CD8-positive, alpha-beta memory T cell (primary cell): ENCODE measurements around the gene ZNF821. TPM values are rescaled to one million over a fixed set of nuclear protein-coding genes. Genes with fewer than 3 reads are reported as not detected.

Source experiments
- CTCF ChIA-PET: fragments of 350-600 bp; sonication (Branson Sonifier 250); formaldehyde crosslinking; loops from one replicate; lab custom pipeline; 2021; ENCODE audit warnings: antibody characterized with exemption; lab: Charles Lee
- POLR2A ChIA-PET: fragments of 350-600 bp; sonication (Branson Sonifier 250); formaldehyde crosslinking; loops from one replicate; lab custom pipeline; 2021; ENCODE audit warnings: antibody characterized with exemption; lab: Charles Lee
- DNase-seq, 5 donors: peaks; one replicate each; pipeline versions ENCODE4 v3.0.0 to v3.0.0-alpha.2; 2020 to 2022; ENCODE audit warnings: mixed read lengths in 1 of 5
- H3K27ac ChIP-seq: one replicate; pipeline ENCODE4 v1.7.0; 2013; ENCODE audit warnings: low read depth, mild to moderate bottlenecking, low read length, moderate library complexity
- H3K27me3 ChIP-seq: 2 replicates; pipeline ENCODE4 v1.7.0; 2013; ENCODE audit warnings: low read length, mild to moderate bottlenecking; ENCODE audit not compliant: insufficient read depth, poor library complexity, severe bottlenecking
- H3K36me3 ChIP-seq: 2 replicates; pipeline ENCODE4 v1.7.0; 2013; ENCODE audit warnings: mild to moderate bottlenecking, low read length, moderate library complexity; ENCODE audit not compliant: insufficient read depth
- H3K4me1 ChIP-seq: 2 replicates; pipeline ENCODE4 v1.7.0; 2013; ENCODE audit warnings: mild to moderate bottlenecking, low read length, moderate library complexity; ENCODE audit not compliant: insufficient read depth
- H3K4me3 ChIP-seq: 2 replicates; pipeline ENCODE4 v1.7.0; 2013; ENCODE audit warnings: mild to moderate bottlenecking, low read length
- H3K9me3 ChIP-seq: 2 replicates; pipeline ENCODE4 v1.7.0; 2013; ENCODE audit warnings: mild to moderate bottlenecking, low read length
- H3K27ac Mint-ChIP-seq, 8 donors: one replicate each; pipeline ENCODE4 v1.8.0; 2020 to 2021; ENCODE audit warnings: mixed read lengths in 8 of 8, mild to moderate bottlenecking in 6 of 8, inconsistent platforms in 3 of 8, moderate library complexity in 3 of 8
- H3K27me3 Mint-ChIP-seq, 2 donors: one replicate each; pipeline ENCODE4 v1.8.0; 2020 to 2021; ENCODE audit warnings: mixed read lengths in 2 of 2, mild to moderate bottlenecking in 1 of 2, moderate library complexity in 1 of 2
- H3K36me3 Mint-ChIP-seq, 3 donors: one replicate each; pipeline ENCODE4 v1.8.0; 2020 to 2021; ENCODE audit warnings: mixed read lengths in 3 of 3, inconsistent platforms in 1 of 3, mild to moderate bottlenecking in 1 of 3
- H3K4me1 Mint-ChIP-seq, 3 donors: one replicate each; pipeline ENCODE4 v1.8.0; 2020 to 2021; ENCODE audit warnings: mixed read lengths in 3 of 3, inconsistent platforms in 1 of 3, mild to moderate bottlenecking in 1 of 3
- H3K4me3 Mint-ChIP-seq, 7 donors: one replicate each; pipeline ENCODE4 v1.8.0; 2020 to 2021; ENCODE audit warnings: mixed read lengths in 7 of 7, mild to moderate bottlenecking in 6 of 7, moderate library complexity in 4 of 7, inconsistent platforms in 2 of 7
- H3K9me3 Mint-ChIP-seq, 5 donors: one replicate each; pipeline ENCODE4 v1.8.0; 2020 to 2022; ENCODE audit warnings: mixed read lengths in 5 of 5, mild to moderate bottlenecking in 3 of 5, moderate library complexity in 2 of 5, inconsistent platforms in 1 of 5
- polyA plus RNA-seq: library from polyadenylated mRNA; unstranded; fragments of 300-500 nt; fragmentation: Illumina TruSeq; gene quantifications from one replicate; pipeline ENCODE4 v1.2.3, GENCODE V29; 2021
- total RNA-seq, 2 experiments: library from RNA; stranded (reverse); gene quantifications; one replicate each; pipeline ENCODE4 v1.2.3, GENCODE V29; 2021

ZNF821 gene
- total and polyA plus RNA-seq, 3 experiments from 2014 or later = 3.3 to 12.6 (median 5.3) TPM

DNA sequence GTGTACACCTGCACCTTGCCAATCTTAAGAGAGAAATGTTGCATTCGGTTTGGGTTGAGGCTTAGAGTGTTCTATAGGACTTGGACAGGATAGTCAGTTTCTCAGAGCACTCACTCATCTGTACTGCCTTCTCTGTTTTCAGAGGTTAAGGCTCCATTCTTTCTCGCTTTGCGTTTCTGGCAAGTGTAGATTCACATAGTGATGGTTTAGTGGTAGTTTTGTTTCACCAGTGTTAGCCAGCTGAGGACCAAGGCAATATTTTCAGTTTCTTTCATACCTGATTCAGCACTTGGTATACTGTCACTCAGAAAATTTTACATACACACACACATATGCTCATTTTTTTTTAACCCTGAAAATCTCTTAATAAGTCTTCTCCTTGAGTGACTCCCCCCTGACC is 36.9 kb downstream of the ZNF821 start:
- H3K4me1 Mint-ChIP-seq = peaks cover 36 to 57% (median 46%) of the 10 kb centered on the region in 3 donors
- peak overlapping the region; percentile 77 to 98 (median 92) for H3K27ac Mint-ChIP-seq
- Histone ChIP-seq H3K27me3 (no peaks in the 10 kb centered on the region), H3K27ac (peak overlapping the region; percentile 90), H3K4me1 (peaks cover 17% of the 10 kb centered on the region), H3K4me3 (peak overlapping the region; percentile 97), H3K36me3 (peaks cover 29% of the 10 kb centered on the region), H3K9me3 (no peaks in the 10 kb centered on the region)
- CTCF ChIA-PET = interaction anchor here (1.3 to 3.4 kb wide), 2 partner anchors 10 to 35 kb away, joined by 5 to 22 read pairs; no protein-coding TSS in a partner anchor
- H3K27me3 Mint-ChIP-seq = no peaks in the 10 kb centered on the region
- H3K36me3 Mint-ChIP-seq = peaks cover 11 to 57% (median 18%) of the 10 kb centered on the region in 3 donors
- POLR2A ChIA-PET = interaction anchor here (1.6 to 2.0 kb wide), 2 partner anchors 9 to 39 kb away, joined by 9 to 11 read pairs; partner anchors contain the start of gene AP1G1
- H3K4me3 Mint-ChIP-seq = peak overlapping the region; percentile 91 to 96 (median 94)
- no peaks in the 10 kb centered on the region for H3K9me3 Mint-ChIP-seq
- DNase-seq = no peak

DNA sequence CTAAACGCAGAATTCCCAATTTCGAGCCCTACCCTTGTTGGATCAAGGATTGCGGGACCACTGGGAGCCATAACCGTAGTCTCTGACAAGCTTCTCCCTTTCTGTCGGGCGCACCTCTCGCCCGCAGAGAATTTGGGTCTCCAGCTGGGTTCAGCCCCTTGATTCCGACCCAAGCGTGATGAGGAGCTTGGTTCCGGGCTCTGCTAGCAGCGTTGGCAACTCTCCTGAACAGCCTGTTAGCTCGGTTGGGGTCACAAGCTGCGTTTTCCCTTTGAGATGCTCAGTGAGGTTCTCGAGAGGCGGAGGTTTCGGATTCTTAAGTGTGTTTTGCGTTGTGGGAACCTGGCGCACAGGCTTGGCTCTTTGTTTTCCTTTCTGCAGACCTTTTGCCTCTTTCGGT is 37.6 kb downstream of the ZNF821 start:
- peaks cover 17% of the 10 kb centered on the region for H3K4me1 ChIP-seq
- peaks cover 29% of the 10 kb centered on the region for H3K36me3 ChIP-seq
- Mint-ChIP-seq H3K27ac (peak overlapping the region; percentile 89 to 98 (median 94)), H3K9me3 (no peaks in the 10 kb centered on the region), H3K4me3 (peak overlapping the region; percentile 91 to 96 (median 94)), H3K4me1 (peaks cover 34 to 52% (median 43%) of the 10 kb centered on the region in 3 donors), H3K27me3 (no peaks in the 10 kb centered on the region), H3K36me3 (peaks cover 11 to 50% (median 18%) of the 10 kb centered on the region in 3 donors)
- ChIA-PET POLR2A (interaction anchor here (0.7 to 2.8 kb wide), 5 partner anchors 9 to 49 kb away, joined by 3 to 19 read pairs (median 9); partner anchors contain the start of genes AP1G1 and IST1), CTCF (interaction anchor here (1.3 to 3.4 kb wide), 2 partner anchors 10 to 36 kb away, joined by 5 to 22 read pairs; no protein-coding TSS in a partner anchor)
- peak in 2 of 5 donors; percentile 6 to 41 for DNase-seq
- no peaks in the 10 kb centered on the region for H3K9me3 ChIP-seq
- peak overlapping the region; percentile 90 for H3K27ac ChIP-seq
- H3K4me3 ChIP-seq = peak overlapping the region; percentile 97
- H3K27me3 ChIP-seq = no peaks in the 10 kb centered on the region

DNA sequence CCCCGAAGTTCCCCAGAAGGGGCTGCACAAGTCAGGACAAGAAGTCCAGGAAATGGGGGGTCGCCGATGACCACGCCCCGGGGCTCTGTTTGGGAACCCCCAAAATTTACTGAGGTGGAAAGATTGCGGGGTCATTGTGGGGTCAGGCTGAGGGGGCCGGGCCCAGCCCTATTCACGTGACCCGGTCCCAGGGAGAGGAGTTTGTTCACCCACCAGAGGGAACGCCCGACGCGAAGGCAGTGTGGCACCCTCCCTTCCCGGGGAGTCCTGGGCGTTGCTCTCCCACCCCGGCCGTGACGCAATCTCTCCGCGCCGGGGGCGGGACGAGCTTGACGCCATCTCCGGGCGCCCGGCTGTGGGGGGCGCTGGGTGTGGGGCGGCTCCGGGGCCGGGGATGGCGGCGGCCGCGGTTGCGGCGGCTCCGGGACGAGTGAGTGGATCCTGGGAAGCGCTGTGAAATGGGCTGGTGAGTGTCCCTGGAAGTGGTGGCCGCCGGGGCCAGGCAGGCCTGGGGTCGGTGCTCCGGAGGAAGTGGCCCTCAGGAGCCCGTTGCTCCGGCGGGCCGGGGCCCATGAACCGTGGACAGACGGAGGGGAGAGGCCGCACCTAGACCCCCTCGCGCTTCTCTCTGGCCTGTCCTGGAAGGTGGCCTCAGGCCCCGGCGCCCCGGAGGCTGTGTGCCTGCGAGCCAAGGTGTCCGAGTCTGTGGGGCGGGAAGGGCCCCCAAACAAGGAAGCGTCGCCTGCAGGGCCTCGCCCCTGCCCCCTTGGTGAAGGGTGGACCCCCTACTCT is 38.1 kb downstream of the ZNF821 start, which contains the start of gene ATXN1L:
ATXN1L (plus strand) TSS at position 338 of the 792 bp plus-strand sequence. CDS start 3,765 bp downstream, outside the sequence.
- CTCF ChIA-PET = interaction anchor here (1.0 to 3.4 kb wide), 5 partner anchors 10 to 48 kb away, joined by 3 to 22 read pairs (median 3); no protein-coding TSS in a partner anchor
- peak within 1 kb of the TSS; percentile 97 for H3K4me3 ChIP-seq
- peaks cover 34 to 50% (median 43%) of the 10 kb centered on the region in 3 donors for H3K4me1 Mint-ChIP-seq

DNA sequence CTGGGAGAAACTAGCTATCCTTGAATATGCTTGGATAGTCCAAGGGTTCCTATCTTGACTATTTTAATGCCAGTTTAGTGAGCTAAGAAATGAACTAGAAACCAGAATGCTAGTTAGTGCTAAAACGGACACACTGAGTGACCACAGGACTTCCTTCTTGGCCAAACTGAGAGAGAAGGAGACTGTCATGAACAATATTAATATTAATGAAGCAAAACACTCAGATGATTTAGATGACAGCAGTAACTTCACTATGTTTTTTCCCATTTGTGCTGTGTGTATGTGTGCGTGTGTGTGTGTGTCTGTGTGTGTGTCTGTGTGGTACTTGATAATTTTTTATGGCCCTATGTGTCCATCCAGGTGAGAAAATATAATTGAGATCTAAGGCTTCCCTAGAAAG is 40.4 kb downstream of the ZNF821 start:
- Histone ChIP-seq H3K4me3 (no peak overlapping the region), H3K27ac (no peak overlapping the region), H3K27me3 (no peaks in the 10 kb centered on the region), H3K9me3 (no peaks in the 10 kb centered on the region), H3K4me1 (peaks cover 17% of the 10 kb centered on the region), H3K36me3 (peaks cover 8% of the 10 kb centered on the region)
- Mint-ChIP-seq H3K4me1 (peaks cover 28 to 38% (median 30%) of the 10 kb centered on the region in 3 donors), H3K9me3 (no peaks in the 10 kb centered on the region), H3K27me3 (no peaks in the 10 kb centered on the region), H3K36me3 (peaks cover 2 to 24% (median 6%) of the 10 kb centered on the region in 3 donors), H3K27ac (peak overlapping the region in 2 of 8 donors; percentile 46 to 56), H3K4me3 (peak overlapping the region in 1 of 7 donors; percentile 37)
- ChIA-PET CTCF (interaction anchor here (1.4 to 2.1 kb wide), 2 partner anchors 35 to 37 kb away, joined by 3 to 5 read pairs; partner anchors contain the start of gene AP1G1), POLR2A (interaction anchor here (2.8 kb wide), 1 partner anchor 38 kb away, joined by 19 read pairs; no protein-coding TSS in a partner anchor)
- DNase-seq = no peak

More for the DNA sequence above, 38.1 kb downstream of the ZNF821 start, which contains the start of gene ATXN1L:
- H3K4me1 ChIP-seq = peaks cover 17% of the 10 kb centered on the region
- POLR2A ChIA-PET = interaction anchor here (0.7 to 2.8 kb wide), 5 partner anchors 10 to 50 kb away, joined by 3 to 19 read pairs (median 9); partner anchors contain the start of genes AP1G1 and IST1
- peak within 1 kb of the TSS; percentile 91 to 97 (median 94) for H3K4me3 Mint-ChIP-seq
- peak; percentile 88 to 95 (median 92) for DNase-seq
- no peaks in the 10 kb centered on the region for H3K27me3 Mint-ChIP-seq
- H3K27ac Mint-ChIP-seq = peak within 1 kb of the TSS; percentile 91 to 98 (median 96)
- peaks cover 27% of the 10 kb centered on the region for H3K36me3 ChIP-seq
- peaks cover 11 to 44% (median 18%) of the 10 kb centered on the region in 3 donors for H3K36me3 Mint-ChIP-seq
- H3K9me3 Mint-ChIP-seq = no peaks in the 10 kb centered on the region
- H3K27me3 ChIP-seq = no peaks in the 10 kb centered on the region
- no peaks in the 10 kb centered on the region for H3K9me3 ChIP-seq
- H3K27ac ChIP-seq = peak within 1 kb of the TSS; percentile 90

DNA sequence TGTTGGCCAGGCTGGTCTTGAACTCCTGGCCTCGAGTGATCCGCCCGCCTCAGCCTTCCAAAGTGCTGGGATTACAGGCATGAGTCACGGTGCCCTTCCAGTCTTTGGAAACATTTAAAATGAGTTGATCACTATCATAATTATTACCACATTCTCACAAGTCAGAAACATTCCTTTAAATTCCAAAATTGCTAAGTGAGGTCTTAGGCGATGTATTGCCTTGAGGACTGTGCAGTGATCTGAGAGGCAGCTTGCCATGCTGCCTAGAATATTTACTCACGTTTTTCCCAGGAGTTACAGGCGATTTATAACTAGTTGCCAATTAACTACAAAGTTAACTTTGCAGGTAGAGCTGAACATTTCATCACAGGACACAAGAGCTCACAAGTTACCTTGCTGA is 43.9 kb downstream of the ZNF821 start:
- no peaks in the 10 kb centered on the region for H3K36me3 Mint-ChIP-seq
- Histone ChIP-seq H3K27ac (no peak overlapping the region), H3K27me3 (no peaks in the 10 kb centered on the region), H3K9me3 (no peaks in the 10 kb centered on the region), H3K4me3 (no peak overlapping the region), H3K36me3 (no peaks in the 10 kb centered on the region), H3K4me1 (peaks cover under 1% of the 10 kb centered on the region)
- no peaks in the 10 kb centered on the region for H3K9me3 Mint-ChIP-seq
- H3K27me3 Mint-ChIP-seq = no peaks in the 10 kb centered on the region
- H3K27ac Mint-ChIP-seq = no peak overlapping the region
- POLR2A ChIA-PET = no interaction called here
- H3K4me3 Mint-ChIP-seq = no peak overlapping the region
- CTCF ChIA-PET = no interaction called here
- H3K4me1 Mint-ChIP-seq = peaks cover 2 to 8% (median 7%) of the 10 kb centered on the region in 3 donors
- DNase-seq = no peak

DNA sequence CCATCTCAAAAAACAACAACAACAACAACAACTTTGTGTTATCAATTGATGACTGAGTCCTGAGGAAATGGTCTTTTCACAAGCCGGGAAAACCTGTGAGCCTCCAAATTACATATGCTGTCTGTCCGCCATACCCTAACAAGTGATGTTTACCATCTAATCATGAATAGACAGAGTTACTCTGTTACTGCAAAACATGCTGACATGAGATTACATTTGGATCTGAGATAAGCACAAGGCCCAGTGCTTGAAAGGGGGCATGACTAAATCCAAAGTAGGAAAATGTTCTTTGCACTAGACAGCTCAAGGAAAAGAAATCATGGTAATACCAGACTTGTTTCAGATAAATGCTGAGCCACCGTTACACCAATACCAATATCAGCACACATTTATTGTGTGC is 46.8 kb downstream of the ZNF821 start:
- ChIA-PET CTCF (no interaction called here), POLR2A (no interaction called here)
- Histone ChIP-seq H3K36me3 (no peaks in the 10 kb centered on the region), H3K9me3 (no peaks in the 10 kb centered on the region), H3K27me3 (no peaks in the 10 kb centered on the region), H3K4me3 (no peak overlapping the region), H3K27ac (no peak overlapping the region), H3K4me1 (no peaks in the 10 kb centered on the region)
- no peak for DNase-seq
- Mint-ChIP-seq H3K27me3 (no peaks in the 10 kb centered on the region), H3K36me3 (no peaks in the 10 kb centered on the region), H3K4me1 (peaks cover 0 to 10% (median 2%) of the 10 kb centered on the region in 3 donors), H3K4me3 (no peak overlapping the region), H3K27ac (peak overlapping the region in 1 of 8 donors; percentile 23), H3K9me3 (no peaks in the 10 kb centered on the region)

DNA sequence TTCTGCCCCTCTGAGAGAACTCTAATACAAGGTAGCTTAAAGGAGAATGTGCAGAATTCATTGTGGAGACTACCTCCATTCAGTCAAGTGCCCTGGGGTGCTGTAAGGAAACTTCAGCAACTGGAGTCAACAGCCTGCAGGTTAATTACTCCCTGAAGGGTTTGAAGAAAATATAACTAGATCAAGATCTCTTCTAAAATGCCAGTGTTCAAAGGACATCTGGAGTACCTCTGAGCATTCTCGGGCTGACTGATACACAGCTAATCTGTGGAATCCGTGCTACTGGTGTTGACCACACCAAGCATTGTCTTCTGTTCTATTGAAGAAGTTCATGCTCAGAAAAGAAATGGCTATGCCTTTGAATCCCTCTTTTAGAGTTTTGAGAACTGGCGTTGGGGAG is 49.7 kb downstream of the ZNF821 start:
- ChIA-PET POLR2A (no interaction called here), CTCF (no interaction called here)
- Histone ChIP-seq H3K27ac (no peak overlapping the region), H3K27me3 (no peaks in the 10 kb centered on the region), H3K4me3 (no peak overlapping the region), H3K4me1 (no peaks in the 10 kb centered on the region), H3K36me3 (no peaks in the 10 kb centered on the region), H3K9me3 (no peaks in the 10 kb centered on the region)
- Mint-ChIP-seq H3K27ac (no peak overlapping the region), H3K4me3 (no peak overlapping the region), H3K27me3 (peaks cover 0 to 2% of the 10 kb centered on the region in 2 donors), H3K9me3 (no peaks in the 10 kb centered on the region), H3K36me3 (no peaks in the 10 kb centered on the region), H3K4me1 (peaks cover 0 to 8% (median 0%) of the 10 kb centered on the region in 3 donors)
- no peak for DNase-seq
